T-helper 9 cell (primary cell): Measurements from ENCODE around the gene CCNY.

ENCODE experiments used
- DNase-seq: peaks from one replicate; pipeline ENCODE4 v3.0.0-alpha.2; 2020

Gene CCNY

DNA sequence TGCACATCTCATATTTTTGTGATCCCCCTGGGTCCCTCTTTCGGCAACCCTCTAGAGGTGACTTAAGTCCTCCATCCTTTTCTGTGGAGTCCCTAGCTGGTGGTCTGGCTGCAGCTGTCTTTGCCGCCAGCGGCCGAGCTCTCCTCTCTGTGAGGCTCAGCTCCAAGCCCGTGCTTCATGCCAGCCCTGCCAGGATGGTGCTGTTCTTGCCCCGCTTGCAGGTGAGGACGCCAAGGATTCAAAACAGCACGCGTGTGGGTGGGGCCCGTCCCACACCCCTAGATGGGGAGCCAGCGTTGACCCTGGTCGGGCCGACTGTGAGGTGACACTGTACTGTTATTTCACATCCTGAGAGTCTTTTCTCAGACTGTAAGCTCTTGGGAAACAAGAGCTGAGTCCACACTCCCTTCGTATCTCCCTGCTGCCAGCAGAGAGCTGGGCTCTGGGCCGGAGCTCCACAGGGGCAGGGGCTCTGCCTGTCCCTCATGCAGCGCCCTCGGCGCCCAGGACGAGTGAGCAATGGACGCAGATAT, 232.2 kb downstream of the CCNY start:
- DNase-seq = no peak

DNA sequence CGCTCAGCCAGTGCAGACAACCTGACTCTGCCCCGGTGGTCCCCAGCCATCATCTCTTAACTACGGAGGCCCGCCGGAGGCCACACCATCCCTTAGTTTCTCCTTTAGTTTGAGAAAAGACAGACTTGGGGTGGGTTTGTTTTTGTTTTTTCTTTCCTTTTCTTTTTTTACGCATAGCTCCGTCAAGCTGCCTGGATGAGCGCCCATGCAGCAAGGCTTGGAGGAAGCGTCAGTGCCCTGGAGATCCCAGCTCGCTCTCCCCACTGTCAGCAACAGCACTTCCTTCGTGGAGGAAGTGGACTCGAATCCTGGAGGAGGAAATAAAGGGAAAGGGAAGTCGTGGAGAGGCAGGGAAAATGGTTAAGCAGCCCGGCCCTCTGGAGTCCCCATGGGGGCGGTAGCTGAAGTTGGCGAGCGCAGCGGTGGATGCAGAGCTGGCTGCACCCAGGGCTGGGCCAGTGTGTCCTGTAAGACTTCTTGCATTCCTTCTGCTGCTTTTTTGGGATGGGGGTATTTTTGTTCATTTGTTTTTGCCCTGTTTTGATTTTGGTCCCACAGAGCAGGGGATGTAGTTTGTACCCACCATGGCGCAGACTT, 232.9 kb downstream of the CCNY start:
- no peak for DNase-seq

DNA sequence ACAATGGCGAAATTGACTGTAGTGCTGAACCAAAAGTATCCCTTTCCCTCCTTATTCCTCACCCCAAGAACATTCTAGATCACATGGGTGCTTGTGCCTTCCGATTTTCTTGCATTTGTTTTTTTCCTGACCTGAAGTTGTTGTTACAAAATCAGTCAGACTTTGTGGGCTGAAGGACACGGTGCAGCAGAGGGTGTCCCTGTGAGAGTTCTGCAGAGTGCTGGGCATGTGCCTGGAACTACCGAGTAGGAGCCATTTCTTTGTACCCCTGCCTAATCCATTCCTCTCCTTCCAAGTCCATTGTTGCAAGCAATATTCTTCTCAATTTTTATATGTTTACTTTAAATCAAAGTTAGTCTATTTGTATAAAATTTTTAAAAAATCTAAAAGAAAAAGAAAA, 233.5 kb downstream of the CCNY start:
- no peak for DNase-seq

DNA sequence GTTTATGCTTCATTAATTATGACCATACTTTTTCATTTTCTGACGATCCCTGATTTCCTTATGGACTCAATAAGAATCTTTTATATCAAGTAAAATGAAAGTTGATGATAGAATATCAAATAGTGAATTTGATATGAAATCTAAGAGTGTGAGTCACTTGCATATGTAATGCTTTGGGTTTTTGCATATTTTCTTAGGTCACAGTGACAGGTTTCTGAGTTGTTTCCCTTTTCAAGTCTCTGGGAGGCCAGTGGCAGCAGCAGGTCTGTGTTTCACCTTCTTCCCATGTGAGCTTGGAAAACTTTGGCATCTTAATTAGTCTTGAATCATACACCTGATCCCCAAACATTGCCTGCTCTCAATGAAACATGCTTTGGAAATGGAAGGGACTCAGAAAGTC, 234.1 kb downstream of the CCNY start:
- DNase-seq = no peak

DNA sequence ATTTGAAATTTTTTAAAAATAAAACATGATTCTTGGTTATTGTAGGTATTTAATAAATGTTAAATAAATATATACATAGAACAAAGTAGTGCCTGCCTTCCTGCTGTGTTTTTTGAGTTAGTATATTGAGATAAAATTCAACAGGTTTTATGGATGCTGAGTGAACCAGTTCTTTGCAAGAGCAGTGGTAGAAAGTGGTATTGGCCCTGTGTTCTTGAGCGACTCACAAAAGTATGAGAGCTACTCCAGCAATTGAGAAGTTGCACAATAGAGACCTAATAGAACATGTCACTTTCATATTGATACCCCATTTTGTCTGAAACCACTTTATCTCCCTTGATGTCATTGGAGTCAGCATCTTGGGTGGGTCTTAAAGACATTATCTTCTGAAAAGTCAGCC, 236.3 kb downstream of the CCNY start:
- no peak for DNase-seq

DNA sequence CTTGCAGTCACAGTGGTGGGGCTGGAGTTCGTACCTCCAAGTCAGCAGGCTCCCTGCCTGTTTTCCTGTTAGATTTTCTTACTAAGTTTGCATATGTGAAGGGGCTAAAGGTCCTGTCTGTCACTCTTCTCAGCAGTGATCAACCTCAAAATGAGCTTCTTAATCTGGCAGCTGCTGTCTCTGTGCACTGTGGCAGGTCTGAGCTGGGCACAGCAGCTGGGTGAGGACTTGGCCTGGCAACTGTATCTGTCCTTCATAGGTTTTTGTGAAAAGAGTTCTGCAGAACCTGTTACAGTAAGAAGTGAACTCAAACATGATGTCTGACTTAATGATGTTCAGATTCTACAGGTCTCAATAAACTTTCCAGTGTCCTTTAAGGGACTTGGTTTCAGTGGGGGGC, 237.5 kb downstream of the CCNY start:
- DNase-seq = no peak

DNA sequence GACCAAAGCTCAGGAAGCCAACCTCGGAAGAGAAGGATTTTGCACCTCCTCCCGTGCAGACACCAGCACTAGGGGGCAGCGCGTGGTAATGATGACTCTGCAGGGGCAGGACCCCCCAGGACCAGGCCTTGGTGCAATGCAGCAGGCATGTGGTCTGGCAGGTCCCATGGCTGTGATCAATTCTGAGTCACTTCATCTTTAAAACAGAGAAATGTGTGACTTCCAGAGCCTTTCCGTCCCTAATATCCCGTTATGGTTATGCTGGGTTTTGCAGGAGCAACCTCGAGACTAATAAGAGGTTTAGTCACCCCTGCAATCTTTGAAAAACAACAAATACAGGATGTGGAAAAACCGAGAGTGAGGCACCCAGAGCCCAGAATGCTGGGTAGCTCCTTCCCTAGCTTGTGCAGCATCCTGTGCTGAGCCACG, 238.6 kb downstream of the CCNY start:
- no peak for DNase-seq

DNA sequence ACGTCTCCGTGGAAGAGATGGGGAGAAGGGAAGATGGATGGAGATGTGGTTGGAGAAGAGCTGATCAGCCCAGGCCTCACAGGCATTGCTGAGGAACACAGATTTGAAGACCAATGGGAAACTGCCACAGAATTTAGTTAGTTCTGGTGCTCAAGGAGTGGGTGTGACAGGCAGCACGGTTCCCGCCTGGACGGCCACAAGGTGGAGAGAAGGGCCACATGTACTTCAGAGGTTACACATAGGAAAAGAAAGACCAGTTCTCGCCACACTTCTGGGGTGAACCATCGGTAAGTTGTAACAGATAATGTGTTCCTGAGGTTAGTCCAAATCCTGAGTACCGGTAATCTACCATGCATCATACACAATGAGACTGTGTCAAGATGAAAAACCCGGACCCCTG, 239.3 kb downstream of the CCNY start:
- DNase-seq = no peak

DNA sequence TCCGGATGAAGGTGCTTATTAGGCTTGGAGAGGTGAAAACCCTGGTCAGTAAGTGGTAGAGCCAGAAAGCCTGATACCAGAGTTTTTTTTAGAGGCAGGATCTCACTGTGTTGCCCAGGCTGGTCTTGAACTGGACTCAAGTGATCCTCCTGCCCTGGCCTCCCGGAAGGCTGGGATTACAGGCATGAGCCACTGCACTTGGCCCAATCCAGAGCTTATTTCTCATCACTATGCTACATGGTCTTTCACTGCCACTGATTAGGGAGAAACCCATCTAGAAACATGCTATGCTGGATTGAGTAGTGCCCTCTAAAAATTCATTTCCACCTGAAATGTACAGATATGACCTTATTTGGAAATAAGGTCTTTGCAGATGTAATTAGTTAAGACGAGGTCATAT, 240.4 kb downstream of the CCNY start:
- no peak for DNase-seq

DNA sequence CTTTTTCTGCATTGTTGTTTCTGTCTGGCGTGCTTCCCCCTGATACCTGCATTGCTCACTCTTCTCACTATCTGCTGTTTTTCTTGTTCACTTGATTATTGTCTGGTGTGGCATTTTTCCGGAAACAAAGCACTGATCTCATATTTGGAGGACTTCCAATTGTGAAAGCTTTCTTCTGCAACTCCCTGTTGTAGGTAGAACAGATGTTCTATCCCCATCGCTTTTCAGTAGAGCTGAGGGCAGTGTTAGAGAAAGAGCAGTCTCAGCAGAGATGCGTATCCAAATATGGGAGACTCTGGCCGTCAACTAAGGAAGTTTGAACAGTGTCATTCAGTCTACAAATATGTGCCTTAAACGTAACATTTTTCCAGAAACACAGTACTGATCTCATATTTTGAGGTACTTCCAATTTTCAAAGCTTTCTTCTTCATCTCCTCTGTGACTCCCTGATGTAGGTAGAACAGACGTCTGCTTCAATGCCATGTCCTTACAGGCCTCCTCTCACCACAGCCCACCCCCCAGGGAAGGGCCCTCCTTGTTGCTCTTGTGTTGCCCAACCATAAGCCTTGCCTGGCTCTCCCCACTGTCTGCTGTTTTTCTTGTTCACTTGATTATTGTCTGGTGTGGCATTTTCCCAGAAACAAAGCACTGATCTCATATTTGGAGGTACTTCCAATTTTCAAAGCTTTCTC, 241.8 kb downstream of the CCNY start:
- no peak for DNase-seq

DNA sequence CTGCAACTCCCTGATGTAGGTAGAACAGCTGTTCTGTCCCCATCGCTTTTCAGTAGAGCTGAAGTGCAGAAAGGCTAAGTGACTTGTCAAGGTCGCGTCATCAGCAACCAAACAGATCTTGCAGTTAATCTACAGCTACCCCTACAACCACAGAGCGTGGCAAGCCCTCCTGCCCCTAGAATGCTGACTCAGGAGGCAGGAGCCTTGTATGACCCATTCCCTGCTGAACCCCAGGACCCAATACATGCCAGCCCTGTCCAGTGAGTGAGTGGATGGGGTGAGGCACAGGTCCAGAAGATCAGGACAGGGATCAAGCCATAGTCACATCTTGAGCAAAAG, 242.3 kb downstream of the CCNY start:
- DNase-seq = no peak

DNA sequence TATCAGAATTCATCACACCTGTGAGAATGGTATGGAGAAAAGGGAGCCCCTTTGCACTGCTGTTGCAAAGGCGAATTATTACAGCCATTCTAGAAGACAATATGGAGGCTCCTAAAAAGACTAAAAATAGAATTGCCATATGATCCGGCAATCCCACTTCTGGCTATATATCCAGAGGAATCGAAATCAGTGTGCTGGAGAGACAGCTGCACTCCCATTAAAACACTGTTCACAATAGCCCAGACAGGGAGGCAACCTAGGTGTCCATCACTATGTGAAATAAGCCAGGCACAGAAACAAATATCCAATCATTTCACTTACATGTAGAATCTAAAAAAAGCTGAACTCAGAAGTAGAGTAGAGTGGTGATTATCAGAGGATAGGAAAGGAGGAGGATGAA, 242.8 kb downstream of the CCNY start:
- DNase-seq = no peak

DNA sequence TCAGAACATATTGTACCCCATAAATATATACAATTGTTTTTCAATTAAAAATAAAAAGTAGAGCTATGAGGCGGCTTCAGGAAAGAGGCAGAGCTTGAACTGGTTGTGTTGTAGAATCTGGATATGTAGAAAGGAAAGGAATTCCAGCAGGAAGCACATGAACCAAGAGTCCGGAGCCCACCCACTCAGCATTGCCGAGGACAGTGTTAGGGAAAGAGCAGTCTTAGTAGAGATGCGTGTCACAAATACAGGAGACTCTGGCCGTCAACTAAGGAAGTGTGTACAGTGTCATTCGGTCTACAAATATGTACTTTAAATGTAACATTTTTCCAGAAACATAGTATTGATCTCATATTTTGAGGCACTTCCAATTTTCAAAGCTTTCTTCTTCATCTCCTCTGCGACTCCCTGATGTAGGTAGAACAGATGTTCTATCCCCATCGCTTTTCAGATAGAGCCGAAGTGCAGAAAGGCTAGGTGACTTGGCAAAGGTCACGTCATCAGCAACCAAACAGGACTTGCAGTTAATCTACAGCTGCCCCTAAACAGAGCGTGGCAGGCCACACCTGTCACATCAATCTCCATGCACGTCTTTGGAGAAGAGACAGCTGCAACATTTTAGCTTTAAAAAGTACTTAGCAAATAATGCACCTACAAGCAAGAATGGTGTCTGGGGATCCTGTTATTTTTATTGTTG, 243.6 kb downstream of the CCNY start:
- no peak for DNase-seq

DNA sequence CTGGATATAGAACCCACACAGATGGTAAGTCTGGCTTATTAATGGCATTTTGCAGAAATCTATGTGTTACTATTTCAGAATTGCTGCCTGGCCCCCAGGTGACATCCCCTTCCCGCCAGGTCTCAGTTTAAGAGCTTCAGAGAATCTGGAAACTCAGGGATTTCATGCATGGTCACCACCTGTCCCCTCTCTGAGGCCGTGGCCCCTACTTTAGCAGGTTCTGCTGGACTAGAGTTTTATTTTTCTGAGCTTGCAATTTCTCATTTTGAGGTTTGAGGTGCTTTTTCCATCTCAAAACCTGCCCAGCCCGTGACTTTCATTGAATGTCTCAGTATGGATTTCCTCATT, 244.1 kb downstream of the CCNY start:
- no peak for DNase-seq

DNA sequence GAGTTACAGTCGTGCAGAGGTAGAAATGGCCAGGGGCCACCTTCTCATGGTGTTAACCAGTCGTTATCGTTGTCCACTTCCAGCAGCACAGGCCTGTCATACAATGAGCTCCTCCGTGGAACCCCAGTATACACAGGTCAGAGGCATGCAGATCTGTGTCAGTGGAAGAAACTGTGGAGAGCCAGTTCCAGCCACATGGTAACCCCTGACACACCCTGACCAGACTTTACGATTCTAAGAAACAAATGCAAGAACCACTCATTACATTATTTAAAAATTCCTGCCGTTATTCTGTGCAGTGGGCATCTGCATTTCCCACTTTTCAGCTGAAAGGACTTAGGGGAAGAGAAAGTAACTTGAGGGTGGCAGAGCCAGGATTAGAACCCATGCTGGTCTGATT, 245.3 kb downstream of the CCNY start:
- DNase-seq = no peak

DNA sequence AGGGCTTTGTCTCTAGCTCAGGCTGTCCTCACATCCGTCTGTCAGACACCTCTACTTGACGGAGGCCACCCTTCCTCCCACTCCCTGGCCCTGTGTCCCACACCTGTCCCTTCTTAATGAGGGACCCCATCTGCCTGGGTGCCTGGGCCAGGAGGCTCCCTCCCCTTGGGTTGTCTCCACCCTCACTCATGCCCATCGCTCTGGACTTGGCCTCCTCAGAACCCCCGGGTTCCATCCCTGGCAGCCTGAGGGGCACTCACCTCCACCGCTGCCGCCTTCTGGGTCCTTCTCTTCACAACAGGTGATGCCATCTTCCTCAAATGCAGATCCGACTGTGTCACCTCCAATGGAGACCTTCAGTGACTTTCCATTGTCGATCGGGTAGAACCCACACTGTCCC, 248.6 kb downstream of the CCNY start:
- no peak for DNase-seq

DNA sequence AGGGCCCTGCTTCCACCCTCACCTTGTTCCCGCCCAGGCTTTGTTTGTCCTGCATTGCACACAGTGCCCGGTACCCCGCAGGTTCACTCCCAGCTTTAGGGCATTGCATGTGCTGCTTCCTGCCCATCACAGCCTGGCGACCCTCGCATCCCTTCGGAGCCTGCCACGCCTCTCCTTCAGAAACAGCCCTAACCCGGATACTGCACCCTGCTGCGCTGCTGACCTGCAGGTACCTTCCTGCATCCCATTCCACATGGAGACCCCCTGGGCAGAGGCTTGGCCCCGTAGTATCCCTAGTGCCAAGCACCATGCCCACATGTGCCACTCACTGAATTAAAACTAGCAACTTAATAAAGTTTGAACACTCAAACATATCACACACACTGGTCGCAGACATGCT, 249.0 kb downstream of the CCNY start:
- DNase-seq = no peak

DNA sequence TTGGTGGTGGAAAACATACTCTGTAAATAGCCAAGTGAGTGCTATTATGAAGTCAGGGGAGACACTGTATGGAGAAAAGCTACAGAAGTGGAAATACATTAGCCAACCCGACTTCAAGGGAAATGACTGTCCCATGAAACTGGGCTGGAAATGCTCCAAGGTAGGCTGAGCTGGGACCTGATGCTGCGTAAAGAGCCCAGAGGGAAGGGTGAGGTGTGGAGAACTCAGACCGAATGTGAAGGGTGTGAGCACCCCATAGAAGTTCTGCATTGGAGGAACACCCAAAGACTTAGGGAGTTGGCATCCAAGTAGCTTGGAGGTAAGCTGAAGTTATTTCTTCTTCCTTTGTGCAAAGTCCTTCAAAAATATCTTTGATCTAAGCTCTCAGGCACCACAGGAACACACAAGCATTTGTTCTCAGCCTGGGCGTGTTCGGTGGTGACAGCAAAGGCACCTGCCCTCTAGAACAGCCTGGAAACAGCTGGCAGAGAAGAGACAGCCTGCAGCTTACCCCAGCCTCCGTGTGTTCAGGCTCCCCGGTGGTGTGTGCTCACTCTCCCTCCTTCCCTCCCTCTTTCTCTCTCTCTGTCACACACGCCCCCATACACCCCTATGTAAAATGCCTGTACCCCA, 249.7 kb downstream of the CCNY start:
- no peak for DNase-seq

DNA sequence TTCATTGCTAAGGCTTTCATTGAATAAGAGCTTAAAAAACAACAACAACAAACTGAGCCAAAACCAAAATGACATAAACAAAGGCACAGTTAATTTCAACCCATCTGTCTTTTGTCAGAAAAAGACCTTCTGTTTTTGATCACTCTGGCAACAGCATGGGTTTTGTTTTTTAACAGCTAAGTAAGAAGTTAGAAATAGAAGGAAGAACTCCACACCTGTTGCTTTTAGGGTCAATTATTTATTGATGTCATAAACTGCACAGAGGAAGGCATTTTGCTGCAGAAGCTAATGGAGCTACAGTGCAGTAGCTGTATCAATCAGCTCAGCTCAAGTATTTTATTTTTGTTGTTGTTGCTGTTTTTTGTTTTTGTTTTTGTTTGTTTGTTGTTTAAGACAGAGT, 252.5 kb downstream of the CCNY start:
- DNase-seq = no peak

DNA sequence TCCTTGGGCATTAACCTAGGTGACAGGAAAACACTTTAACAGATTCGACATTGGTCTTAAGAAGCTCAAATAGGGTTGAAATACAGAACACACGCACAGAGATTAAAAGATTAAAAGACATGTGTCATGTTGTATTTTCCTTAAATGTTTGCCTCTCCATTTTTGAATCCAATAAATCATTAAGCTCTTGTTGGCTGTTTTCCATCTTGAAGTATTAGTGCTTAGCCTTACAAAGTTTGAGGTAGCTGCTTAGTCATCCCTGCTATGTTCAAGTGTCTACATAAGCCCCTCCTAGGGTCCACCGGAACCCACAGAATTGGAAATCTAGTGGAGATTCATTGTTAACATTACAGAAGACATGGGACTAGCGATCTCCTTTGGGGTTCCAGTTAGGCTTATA, 256.1 kb downstream of the CCNY start:
- DNase-seq = no peak

DNA sequence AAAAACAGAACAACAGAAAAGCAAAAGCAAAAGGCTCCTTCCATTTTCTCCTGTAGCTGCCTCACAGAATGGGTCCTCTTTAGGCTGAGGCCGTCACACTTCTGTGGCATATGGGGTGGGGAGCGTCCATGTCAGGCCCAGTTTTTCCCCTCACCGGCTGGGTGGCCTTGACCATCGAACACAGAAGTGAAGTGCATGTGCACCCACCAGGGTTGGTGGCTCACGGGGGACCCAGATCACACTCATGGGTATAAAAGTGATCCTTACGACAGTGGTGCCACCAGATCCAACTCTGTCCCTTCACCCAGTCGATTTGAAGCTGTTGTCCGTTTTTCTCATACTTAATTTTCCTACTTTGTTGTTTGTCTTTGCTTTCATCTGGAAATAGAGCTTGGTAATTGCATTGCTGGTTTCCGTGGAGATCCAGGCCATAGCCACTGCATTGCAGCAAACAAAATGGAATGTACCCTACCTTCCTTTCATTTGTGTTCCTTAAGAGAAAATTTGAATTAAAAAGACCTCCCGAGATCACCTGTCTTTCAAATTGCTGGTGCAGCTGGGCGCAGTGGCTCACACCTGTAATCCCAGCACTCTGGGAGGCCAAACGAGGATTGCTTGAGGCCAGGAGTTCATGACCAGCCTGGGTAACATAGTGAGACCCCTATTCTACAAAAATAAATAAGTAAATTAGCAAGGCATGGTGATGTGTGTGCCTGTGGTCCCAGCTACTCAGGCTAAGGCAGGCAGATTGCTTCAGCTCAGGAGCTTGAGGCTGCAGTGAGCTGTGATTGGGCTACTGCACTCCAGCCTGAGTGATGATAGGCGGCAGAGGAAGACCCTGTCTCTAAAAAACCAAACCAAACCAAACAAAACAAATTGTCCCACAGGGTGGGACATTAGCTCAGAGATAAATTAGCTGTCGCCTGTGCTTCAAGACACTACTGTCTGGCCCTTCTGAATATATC, 258.1 kb downstream of the CCNY start:
- no peak for DNase-seq

DNA sequence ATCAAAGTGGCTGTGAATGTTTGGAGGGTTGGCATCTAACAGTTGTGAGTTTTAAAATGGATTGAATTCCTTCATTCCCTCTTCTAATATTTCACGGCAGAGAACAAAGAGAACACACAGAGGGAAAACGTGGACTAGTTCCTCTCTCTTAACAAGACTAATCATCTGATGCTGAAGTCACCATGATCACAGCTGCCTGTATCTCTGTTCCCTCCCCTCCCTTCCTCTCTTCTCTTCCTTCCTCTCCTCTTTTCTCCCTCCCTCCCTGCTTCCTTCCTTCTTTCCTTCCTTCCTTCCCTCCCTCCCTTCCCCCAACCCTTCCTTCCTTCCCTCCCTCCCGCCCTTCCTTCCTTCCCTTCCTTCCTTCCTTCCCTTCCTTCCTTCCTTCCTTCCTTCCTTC, 258.8 kb downstream of the CCNY start:
- DNase-seq = no peak

DNA sequence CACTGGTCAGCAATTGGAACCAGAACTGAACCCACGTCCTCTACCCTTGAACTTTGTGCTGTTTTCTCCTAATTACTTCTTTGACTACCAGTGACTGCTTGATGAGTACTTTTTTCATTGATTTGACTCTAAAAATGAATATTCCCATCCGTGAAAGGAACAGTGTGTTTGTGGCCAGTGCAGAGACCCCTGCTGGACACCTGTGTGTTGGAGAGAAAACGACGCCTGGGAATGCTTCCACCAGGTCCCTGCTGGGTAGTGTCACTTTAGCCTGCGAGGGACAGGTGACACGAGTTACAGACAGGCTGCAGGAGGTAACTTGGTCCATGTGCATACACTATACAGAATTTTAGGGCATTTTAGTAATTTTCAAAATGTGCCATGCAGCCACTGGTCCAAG, 262.1 kb downstream of the CCNY start:
- no peak for DNase-seq
